ENCODE results near the gene ABCD1.

The ABCD1 gene

GRCh38 chrX:153735274-153735673 lies 10.6 kb downstream of the ABCD1 start:
- no peak for TF ChIP-seq CTCF (IDR thresholded peaks at IDR 0.05)
- no peak for DNase-seq (ENCODE audit: low spot score)
- no peak overlapping the region for H3K27ac ChIP-seq
- H3K4me3 ChIP-seq: no peak overlapping the region

GRCh38 chrX:153736071-153736820 lies 11.6 kb downstream of the ABCD1 start:
- no peak for DNase-seq (ENCODE audit: low spot score)
- no peak overlapping the region for H3K27ac ChIP-seq
- H3K4me3 ChIP-seq: no peak overlapping the region
- no peak for TF ChIP-seq CTCF (IDR thresholded peaks at IDR 0.05)

GRCh38 chrX:153736871-153737441 lies 12.3 kb downstream of the ABCD1 start:
- Histone ChIP-seq H3K4me3 (no peak overlapping the region), H3K27ac (no peak overlapping the region)
- DNase-seq (ENCODE audit: low spot score): no peak
- TF ChIP-seq CTCF (IDR thresholded peaks at IDR 0.05): no peak

- DNase-seq (ENCODE audit: low spot score): no peak
- TF ChIP-seq CTCF (IDR thresholded peaks at IDR 0.05): no peak
- no peak overlapping the region for H3K4me3 ChIP-seq
- H3K27ac ChIP-seq: no peak overlapping the region
These were observed 13.5 kb downstream of the ABCD1 start for GRCh38 chrX:153738056-153738605.

- Histone ChIP-seq H3K4me3 (no peak overlapping the region), H3K27ac (no peak overlapping the region)
- no peak for DNase-seq (ENCODE audit: low spot score)
- TF ChIP-seq CTCF (IDR thresholded peaks at IDR 0.05): no peak
These were observed 15.3 kb downstream of the ABCD1 start for GRCh38 chrX:153739754-153740486.

- H3K4me3 ChIP-seq: no peak overlapping the region
- no peak for DNase-seq (ENCODE audit: low spot score)
- no peak overlapping the region for H3K27ac ChIP-seq
- no peak for TF ChIP-seq CTCF (IDR thresholded peaks at IDR 0.05)
These were observed 16.1 kb downstream of the ABCD1 start for GRCh38 chrX:153740631-153741222.

All from coronary artery (tissue), 2 donors.